HT-29 (cell line): ENCODE data around the gene LRRTM4. TPM values are rescaled to one million over a fixed set of nuclear protein-coding genes. Genes with fewer than 3 reads are reported as not detected.

ENCODE experiments used
- DNase-seq: peaks from one replicate; pipeline ENCODE4 v3.0.0-alpha.2; 2015; ENCODE audit warnings: low spot score
- total RNA-seq: library from RNA; depleted of rRNA; stranded (reverse); fragments of >200 nt; shearing (Covaris generic); gene quantifications from 2 replicates; pipeline ENCODE4 v1.2.3, GENCODE V29; 2014

LRRTM4 gene
- total RNA-seq, 1 experiment from 2014 or later: not detected

DNA sequence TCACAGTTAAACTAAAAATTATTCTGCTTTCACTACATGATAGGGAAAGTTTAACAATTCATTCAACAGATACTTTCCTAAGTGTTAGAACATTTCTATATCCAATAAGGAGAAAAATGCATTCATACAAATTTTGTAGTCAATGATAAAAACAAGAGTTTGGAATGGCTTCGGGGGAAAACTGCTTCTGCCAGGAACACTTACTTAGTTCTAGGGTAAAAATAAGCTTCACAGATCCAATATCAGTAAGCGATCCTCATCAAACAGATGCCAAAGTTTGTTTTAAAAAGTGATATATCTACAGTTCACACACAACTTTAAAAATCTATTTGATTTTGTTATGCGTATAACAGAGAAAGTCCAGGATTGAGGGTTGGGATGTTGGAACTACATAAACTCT lies 199.7 kb downstream of the LRRTM4 start:
- DNase-seq: no peak

DNA sequence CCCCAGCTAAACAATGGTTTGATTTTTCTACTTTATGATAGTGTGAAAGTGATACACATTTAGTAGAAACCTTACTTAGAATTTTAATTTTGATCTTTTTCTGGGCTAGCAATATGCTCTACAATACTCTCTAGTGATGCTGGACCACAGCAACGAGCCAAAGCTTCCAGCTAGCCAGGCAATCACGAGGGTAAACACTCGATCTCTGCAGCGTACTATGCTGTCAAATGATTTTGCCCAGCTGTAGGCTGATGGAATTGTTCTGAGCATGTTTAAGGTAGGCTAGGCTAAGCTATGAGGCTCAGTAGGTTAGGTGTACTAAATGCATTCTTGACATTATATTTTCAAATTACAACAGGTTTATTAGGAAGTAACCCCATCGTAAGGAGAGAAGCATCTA lies 207.5 kb downstream of the LRRTM4 start:
- DNase-seq: no peak

DNA sequence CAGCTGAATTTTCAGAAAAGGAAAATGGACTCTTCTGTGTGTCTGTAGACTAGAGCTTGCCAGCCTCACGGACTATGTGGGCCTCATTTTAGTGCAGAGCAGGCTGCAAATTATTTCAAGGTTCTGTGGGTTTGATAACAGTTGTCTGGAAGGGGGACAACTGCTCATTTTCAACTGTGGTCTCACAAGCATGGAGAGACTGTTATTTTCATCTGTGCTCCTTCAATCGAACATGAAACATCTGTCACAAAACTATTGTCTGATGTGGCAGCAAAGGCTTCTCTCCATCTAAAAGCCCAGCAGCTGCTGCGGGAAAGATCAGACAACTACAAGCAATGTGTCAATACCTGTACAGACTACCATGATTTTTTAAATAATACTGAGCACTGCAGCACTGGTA lies 211.8 kb downstream of the LRRTM4 start:
- DNase-seq: no peak

DNA sequence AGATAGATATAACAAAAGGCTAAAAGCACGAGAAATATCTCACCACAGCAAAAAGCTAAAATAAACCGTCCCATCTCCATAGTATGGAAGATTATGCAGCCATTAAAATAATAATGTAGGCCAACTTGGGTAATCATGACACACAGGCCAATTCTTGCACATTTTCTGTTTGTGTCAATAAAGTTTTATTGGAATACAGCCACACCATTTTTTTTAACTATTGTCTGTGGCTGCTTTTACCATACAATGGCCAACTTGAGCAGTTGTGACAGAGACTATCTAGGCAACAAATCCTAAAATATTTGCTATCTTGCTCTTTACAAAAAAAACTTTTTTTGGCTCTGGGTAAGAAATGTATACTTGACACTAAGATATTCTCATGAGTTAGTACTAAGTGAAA lies 212.5 kb downstream of the LRRTM4 start:
- no peak for DNase-seq

DNA sequence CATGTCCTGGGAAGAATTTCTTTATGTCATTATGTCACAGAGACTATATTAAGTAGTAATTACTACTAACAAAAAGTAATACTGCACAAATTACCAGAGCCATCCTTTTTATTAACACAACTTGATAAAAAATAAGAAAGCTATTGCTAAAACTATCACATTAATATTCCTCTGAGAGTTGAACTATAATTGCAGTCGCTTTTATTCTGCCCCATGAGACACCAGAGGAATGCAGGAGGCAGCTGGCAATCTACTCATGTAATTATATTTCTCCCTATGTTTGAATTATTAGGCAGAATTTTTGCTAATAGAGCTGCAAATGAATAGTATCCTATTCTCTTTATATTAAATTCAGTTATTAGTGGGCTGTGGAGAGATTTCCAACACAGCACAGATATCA lies 220.7 kb downstream of the LRRTM4 start:
- no peak for DNase-seq

DNA sequence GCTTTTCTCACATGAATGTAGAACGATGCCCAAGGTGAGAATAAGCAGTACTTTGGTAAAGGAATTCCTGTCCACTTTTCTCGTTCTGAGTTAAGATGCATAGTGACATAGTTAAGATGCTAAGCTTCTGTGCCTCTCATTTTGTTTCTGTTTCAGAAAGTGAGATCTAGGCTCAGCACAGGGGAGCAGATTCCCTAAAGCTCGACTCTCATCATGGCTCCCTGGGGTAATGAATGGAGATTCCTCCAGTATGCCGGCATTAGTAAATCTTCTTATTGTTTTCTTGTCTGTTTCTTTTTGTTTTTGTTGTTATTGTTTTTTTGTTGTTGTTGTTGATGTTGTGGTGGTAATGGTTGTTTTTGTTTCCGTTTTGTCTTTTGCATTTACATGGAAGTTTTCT lies 225.4 kb downstream of the LRRTM4 start:
- no peak for DNase-seq

DNA sequence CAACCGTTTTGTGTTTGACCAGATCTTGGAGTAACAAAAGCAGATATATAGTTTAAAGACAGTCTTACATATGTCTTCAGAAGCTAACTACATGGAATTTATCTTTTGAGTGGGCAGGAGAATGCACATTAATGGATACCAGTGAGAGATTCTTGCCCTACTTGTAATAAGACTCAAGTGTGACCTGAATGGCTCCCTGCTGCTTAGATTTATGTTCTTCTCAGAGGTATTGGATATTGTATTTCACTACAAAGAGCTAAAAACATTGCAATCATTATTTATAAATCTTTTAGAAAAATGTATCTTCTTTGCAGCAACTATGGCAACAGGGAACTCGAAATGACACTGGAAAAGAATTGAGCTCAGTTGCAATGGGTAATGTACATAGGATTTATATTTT lies 227.7 kb downstream of the LRRTM4 start:
- DNase-seq: no peak

DNA sequence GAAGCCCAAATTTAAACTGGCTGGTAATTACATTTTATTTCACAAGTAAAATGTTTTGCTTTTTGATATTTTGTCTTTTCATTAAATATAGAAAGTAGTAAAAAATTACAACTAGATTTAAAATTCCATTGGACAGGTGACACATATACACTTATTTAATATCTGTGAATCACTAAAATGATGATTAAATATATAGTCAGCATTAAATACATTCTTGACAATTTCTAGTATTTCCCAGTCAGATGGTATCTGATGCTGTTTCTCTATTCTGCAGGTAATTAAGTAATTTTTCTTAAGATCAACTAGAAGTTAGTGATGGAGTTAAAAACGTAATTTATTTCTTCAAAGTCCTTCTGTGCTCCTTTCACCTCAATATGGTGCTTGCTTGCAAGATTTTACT lies 237.8 kb downstream of the LRRTM4 start:
- no peak for DNase-seq

DNA sequence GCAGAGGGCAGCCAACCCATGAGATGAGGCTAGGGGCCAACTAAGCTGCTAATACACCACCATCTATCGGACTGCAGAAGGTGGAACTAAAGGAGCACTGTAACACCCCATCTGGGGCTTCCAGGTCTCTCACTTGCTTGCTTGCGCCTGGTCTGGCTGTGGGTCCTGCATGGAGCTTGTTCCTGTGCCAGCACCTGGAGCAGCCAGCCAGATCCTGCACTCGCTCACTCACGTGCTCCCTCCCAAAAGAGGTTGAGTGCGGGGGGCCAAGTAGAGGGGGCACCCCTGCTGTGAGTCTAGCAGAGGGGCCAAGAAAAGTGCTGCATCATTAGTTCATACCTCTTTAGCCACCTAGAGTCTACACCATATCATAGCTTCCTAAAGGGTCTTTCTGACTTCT lies 250.9 kb downstream of the LRRTM4 start:
- DNase-seq: no peak

DNA sequence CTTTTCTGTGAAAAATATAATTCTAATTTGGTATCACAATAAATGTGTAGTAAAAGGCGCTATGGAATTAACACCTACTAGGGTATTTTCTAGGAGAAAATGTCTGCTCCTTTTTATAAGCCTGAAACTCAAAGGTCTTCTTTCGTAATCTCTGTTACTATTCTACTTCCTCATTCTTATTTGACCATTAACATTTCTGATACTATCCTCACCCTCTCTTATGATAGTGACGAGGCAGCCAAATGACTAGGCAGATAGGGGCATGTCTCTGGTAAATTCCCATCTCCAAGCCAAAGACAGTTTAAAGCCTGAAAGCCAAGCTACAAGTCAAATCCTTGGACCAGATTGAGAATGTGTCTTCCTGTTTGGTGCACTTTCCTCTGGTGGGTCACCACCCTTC lies 251.7 kb downstream of the LRRTM4 start:
- peak; percentile 40 for DNase-seq

DNA sequence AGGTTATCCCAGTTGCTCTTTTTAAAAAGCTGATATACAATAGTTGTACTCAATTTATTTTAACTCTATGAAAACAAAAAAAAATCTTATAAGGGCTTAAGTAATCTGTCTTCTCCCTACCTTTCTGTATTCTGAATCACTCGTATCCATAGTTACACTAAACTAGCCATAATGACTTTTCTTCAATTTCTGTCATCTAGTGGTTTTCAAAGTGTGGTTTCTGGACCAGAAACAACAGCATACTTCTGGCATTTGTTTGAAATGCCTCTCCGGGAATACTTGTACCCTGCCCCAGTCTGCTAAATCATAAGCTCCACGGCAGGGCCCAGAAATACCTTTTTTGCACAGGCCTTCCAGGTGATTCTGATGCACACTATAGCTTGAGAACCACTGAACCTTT lies 253.6 kb downstream of the LRRTM4 start:
- no peak for DNase-seq

DNA sequence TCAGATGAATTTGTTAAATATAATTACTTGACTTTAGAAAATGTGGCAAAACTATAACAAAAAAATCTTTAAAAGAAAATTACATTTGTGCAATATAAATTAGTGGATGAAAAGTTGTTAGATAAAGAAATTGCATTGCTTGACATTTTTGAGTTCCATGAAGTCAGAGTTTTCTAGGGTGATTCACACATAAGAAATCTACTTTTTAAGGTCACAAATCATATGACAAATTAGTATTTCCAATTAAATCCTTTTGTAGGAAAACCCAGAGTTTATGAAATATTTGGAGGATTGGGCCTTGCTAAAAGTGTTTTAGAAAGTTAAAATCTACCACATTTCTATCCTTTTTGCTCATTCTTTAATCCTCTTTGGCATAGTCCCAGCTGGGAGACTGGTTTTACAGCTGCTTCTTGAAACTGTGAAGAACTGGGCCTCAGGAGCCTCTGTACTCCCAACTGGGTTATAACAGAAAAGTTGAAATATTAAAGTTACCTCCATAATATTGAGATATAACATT lies 289.2 kb downstream of the LRRTM4 start:
- no peak for DNase-seq

DNA sequence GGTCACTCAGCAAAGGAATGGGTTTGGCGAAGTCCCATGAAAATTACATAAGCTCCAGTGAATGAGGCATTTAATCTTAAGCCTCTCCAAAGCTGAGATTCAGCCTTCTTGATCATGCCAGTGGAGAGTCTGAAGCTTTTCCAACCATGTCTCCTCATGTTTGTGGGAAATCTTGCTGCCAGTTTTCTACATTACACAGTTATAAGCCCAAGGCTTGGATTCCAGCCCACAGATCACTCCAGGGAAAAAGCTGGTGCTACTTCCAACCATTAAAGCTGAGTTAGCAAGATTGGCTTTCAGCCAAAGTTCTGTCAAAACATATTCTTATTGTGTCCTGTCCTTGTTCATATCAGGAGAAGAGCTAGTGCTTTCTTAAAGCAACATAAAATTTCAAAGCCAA lies 293.8 kb downstream of the LRRTM4 start:
- no peak for DNase-seq

DNA sequence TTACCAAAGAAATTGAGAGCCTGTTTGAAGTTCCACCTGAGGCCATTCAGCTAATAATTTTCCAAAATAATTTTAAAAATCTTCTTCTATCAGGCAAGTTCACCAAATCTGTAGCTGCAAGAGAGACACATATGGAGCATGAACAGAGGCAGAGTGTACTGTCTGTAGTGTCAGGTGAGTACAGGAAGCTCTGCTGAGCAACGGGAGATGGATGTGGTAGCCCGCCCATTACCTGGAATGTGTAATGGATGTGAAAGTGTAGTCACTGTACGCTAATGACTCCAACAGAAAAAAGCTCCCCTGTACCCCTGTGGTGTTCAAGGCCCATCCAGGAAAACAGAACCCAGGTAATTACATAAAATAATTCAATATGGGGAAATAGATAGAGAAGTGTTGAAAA lies 311.5 kb downstream of the LRRTM4 start:
- DNase-seq: peak; percentile 6

DNA sequence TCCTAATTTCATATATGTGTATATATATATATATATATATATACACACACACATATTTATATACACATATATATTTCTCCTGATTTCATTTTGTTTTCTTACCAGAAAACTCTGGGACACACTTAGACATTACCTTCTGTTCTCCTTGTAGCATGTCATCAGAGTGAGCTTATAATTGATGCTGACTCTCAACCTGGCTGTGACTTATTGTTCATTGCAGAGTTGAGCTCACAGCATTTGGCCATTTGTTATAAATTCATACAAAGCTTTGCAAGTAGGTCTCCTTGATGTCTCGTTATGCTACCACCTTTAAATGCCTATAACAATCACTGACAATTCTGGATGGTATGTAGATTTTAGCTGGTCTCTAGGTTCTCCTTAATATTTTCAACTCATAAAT lies 314.8 kb downstream of the LRRTM4 start:
- no peak for DNase-seq

DNA sequence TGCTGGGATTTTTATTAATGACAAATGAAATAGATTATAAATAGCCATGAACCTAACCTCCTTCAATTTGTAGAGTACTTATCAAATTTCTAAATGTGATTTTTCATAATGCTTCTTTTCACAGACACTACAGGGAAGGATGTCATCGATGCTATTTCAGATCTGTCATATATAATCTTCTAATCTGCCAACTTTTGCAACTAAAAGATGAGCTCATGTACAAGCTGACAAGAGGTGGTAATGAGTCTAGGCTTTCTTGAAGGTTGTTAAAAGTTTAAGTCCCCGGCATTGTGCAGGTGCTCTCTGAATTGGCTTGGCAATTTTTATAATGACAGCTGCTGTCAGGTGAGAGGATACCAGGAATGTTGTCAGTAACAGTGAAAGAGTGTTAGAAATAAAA lies 320.4 kb downstream of the LRRTM4 start:
- no peak for DNase-seq

DNA sequence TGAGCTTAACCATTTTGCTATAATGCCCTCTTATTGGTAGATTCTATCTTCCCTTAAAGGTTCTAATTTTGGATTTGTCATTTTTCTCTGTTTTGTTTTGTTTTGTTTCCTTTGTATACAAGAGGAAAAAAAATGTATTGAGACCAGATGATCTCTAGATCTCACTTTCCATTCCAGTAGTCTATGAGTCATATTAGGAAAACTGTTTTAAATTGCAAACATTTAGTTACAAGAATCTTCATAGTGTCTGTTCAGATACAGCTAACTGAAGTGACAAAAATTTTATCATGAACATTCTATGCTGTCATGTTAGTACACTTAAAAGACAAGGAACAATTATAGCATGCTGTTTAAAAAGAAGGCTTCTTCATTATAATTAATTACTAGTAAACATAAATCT lies 322.8 kb downstream of the LRRTM4 start:
- DNase-seq: no peak

DNA sequence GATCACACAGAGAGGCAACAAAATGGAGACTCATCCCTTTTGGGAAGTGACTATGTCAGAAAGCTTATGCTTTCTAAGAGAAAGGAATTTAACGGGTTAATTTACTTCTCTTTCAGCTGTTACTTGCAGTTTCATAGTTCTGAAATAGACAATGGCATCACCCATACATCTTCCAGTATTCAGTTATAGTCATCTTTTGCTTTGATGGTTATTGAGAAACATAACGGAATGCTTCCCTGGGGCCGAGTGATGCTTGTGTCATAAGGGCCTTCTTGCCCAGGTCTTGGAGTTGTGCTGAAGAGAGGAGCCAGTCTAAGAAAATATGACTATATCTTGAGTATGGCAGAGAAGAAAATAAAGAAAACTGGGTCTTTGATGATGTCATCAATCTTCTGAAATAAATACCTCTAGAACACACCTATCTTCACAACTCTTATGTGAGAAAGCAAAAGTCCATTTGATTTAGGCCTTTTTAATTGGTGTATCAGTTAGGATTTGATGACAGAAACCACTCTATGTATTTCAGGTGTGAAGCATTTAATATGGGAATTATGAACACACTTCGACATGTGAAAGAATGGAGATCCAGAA lies 328.2 kb downstream of the LRRTM4 start:
- no peak for DNase-seq

DNA sequence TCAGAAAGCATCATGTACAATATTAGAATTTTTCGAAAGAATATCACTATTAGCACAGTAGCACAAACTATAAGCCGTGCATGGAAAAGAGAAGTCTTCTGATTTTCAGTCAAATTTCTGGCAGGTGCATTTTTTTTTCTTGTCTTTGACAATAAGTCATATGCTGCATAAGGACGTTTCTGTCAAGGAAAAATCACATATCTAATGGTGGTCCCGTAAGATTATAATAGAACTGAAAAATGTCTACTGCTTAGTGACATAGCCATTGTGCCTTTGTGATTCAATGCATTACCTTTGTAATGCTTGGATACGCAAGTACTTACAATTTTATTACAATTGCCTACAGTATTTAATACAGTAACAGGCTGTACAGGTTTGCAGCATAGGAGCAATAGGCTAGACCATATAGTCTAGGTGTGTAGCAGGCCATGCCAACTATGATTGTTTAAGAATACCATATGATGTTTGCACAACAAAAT lies 329.3 kb downstream of the LRRTM4 start:
- DNase-seq: no peak

DNA sequence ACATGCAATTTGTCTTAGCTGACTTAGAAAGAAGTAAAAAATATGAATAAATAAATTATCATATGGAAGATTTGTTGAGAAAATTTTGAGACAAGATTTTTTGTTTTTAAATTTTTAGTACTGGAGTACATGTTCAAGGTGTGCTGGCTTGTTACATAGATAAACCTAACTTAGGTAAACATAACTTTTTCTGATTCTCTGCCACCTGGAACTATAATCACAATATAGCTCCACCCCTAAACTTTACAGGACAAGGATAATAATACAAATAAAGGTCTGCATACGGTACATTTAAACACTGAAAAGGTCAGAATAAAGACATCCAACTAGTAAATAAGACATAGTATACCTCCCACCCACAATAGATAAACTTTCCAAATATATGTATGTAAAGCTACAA lies 330.5 kb downstream of the LRRTM4 start:
- DNase-seq: no peak

DNA sequence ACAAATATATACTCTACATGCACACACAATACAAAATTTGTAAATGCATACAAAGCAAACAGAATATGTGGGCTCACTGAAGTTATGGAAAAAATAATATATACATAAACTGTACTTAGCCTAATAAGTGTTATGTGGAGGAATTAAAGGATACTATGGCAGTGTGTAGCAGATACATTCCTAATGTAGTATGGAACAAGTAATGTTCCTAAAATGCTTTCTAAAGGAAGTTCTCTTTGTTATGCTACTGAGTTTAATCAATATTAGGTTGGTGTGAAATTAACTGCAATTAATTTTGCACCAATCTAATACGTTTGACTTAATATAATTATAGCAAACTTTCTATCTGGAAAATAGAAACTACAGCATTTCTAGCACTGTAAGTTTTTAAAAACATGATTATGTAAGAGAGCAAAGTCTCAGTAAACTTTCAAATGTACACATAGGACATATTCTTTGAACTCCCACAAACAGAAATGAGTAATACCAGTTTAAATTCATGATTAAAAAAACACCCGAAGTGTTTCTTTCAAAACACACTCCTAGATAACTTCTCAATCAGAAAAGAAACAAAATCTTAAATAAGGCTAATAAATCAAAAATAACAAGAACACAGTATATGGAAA lies 331.3 kb downstream of the LRRTM4 start:
- DNase-seq: no peak

DNA sequence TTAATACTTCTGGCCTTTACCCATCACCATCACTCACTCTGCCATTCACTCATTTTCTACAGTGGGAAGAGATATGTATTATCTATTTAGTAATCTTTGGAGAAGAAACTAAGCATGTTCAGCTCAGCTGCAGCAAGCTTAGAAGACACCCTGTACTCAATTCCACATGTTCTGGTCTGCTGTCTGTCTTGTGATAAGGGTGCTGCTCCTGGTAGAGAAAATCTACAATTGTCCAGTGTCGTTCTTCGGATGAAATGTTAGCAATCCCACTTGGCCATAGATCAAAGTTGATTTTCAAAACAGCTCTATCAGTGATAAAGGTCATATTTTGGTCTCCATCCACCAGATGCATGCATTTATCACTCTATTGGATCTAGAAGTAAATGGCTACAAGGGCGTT lies 337.1 kb downstream of the LRRTM4 start:
- DNase-seq: no peak

DNA sequence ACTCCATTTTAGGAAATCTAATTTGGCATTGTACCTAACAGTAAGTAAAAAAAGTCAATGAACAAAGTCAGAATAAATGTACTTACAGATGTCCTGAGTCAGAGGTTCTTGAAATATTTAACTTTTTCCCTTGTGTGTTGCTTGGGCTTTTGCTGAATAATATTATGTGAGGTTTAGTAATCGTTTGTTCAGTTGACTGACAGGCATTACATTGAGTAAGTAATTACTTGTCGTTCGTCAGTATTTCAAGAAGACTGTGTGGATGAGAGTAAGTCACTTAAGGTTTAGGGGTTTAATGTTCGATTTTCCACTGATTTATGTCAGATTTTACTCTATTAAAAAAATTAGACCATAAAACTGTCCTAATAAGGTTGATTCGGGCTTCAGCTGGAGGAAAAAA lies 342.9 kb downstream of the LRRTM4 start:
- DNase-seq: no peak
